ENCODE measurements around the gene RALGPS1. TPM values are rescaled to one million over a fixed set of nuclear protein-coding genes. Genes with fewer than 3 reads are reported as not detected.
A peak's percentile ranks its signal among the peaks of the same experiment; 100 is the strongest.

Gene RALGPS1
- total and polyA plus RNA-seq, 2 experiments from 2014 or later: 13.1 to 22.1 TPM

GRCh38 chr9:126942399-126942798 is 27.8 kb downstream of the RALGPS1 start:
- H3K27ac ChIP-seq: no peak overlapping the region
- no peaks in the 10 kb centered on the region for H3K36me3 ChIP-seq (replicated peaks; ENCODE audit: insufficient read depth, low read depth)

GRCh38 chr9:126945682-126946081 is 31.1 kb downstream of the RALGPS1 start:
- H4K20me1 ChIP-seq (ENCODE audit: insufficient read depth, poor library complexity, severe bottlenecking): no peaks in the 10 kb centered on the region
- H3K36me3 ChIP-seq (replicated peaks; ENCODE audit: insufficient read depth, low read depth): no peaks in the 10 kb centered on the region
- no peak overlapping the region for H2AFZ ChIP-seq
- no peak for DNase-seq (ENCODE audit: low spot score)
- H3K9me3 ChIP-seq (ENCODE audit: low read depth): no peaks in the 10 kb centered on the region
- H3K4me2 ChIP-seq: no peak overlapping the region
- TF ChIP-seq EZH2phosphoT487 (IDR thresholded peaks at IDR 0.05; ENCODE audit: low read depth, severe bottlenecking, unreplicated experiment): no peak
- TF ChIP-seq CTCF (IDR thresholded peaks at IDR 0.05; ENCODE audit: poor library complexity): no peak
- TF ChIP-seq EZH2 (IDR thresholded peaks at IDR 0.05; ENCODE audit: borderline replicate concordance): no peak
- WGBS (ENCODE audit: low lambda C conversion rate, missing lambda C conversion rate): 63% methylated on average over 7 of the region's 7 CpGs
- H3K27ac ChIP-seq: no peak overlapping the region
- no peaks in the 10 kb centered on the region for H3K9me2 ChIP-seq (replicated peaks; ENCODE audit: insufficient read depth)
- H3K4me1 ChIP-seq (ENCODE audit: insufficient read depth): no peaks in the 10 kb centered on the region
- no peak overlapping the region for H3K4me3 ChIP-seq
- peaks cover 16% of the 10 kb centered on the region for H3K79me2 ChIP-seq
- no peaks in the 10 kb centered on the region for H3K27me3 ChIP-seq

More at GRCh38 chr9:126942399-126942798, 27.8 kb downstream of the RALGPS1 start:
- Histone ChIP-seq H3K27me3 (no peaks in the 10 kb centered on the region), H3K9me2 (replicated peaks; ENCODE audit: insufficient read depth) (no peaks in the 10 kb centered on the region), H3K79me2 (peaks cover 19% of the 10 kb centered on the region), H3K4me1 (ENCODE audit: insufficient read depth) (peaks cover 7% of the 10 kb centered on the region), H2AFZ (no peak overlapping the region), H4K20me1 (ENCODE audit: insufficient read depth, poor library complexity, severe bottlenecking) (no peaks in the 10 kb centered on the region), H3K4me2 (no peak overlapping the region), H3K4me3 (no peak overlapping the region), H3K9me3 (ENCODE audit: low read depth) (no peaks in the 10 kb centered on the region)
- TF ChIP-seq EZH2phosphoT487 (IDR thresholded peaks at IDR 0.05; ENCODE audit: low read depth, severe bottlenecking, unreplicated experiment) (no peak), EZH2 (IDR thresholded peaks at IDR 0.05; ENCODE audit: borderline replicate concordance) (no peak), CTCF (IDR thresholded peaks at IDR 0.05; ENCODE audit: poor library complexity) (no peak)
- no peak for DNase-seq (ENCODE audit: low spot score)

- Histone ChIP-seq H3K9me2 (replicated peaks; ENCODE audit: insufficient read depth) (no peaks in the 10 kb centered on the region), H3K4me2 (no peak overlapping the region), H3K79me2 (peaks cover 9% of the 10 kb centered on the region), H3K36me3 (replicated peaks; ENCODE audit: insufficient read depth, low read depth) (no peaks in the 10 kb centered on the region), H3K9me3 (ENCODE audit: low read depth) (no peaks in the 10 kb centered on the region), H3K4me1 (ENCODE audit: insufficient read depth) (no peaks in the 10 kb centered on the region), H4K20me1 (ENCODE audit: insufficient read depth, poor library complexity, severe bottlenecking) (no peaks in the 10 kb centered on the region), H3K4me3 (no peak overlapping the region), H3K27ac (no peak overlapping the region), H2AFZ (no peak overlapping the region), H3K27me3 (no peaks in the 10 kb centered on the region)
- DNase-seq (ENCODE audit: low spot score): no peak
- TF ChIP-seq CTCF (IDR thresholded peaks at IDR 0.05; ENCODE audit: poor library complexity) (peak; percentile 26), EZH2phosphoT487 (IDR thresholded peaks at IDR 0.05; ENCODE audit: low read depth, severe bottlenecking, unreplicated experiment) (no peak)
- WGBS (ENCODE audit: low lambda C conversion rate, missing lambda C conversion rate): 100% methylated on average over 1 of the region's 1 CpG
Measured at GRCh38 chr9:126947529-126947928, 32.9 kb downstream of the RALGPS1 start.
